Activated naive CD4-positive, alpha-beta T cell treated with anti-CD3 and anti-CD28 coated beads, Interleukin-2, amount 10 ng/mL, durations not matched to agents 7 days and 5 days (primary cell): ENCODE data around the gene LYSMD4.
A peak's percentile ranks its signal among the peaks of the same experiment; 100 is the strongest.
"Not testable (repeated sequence)": the region's sequence is repeated elsewhere in the genome, so short reads cannot be mapped to it uniquely, and the experiment has no call there.

ENCODE experiments used
- CTCF ChIA-PET: fragments of 350-600 bp; sonication (Branson Sonifier 250); formaldehyde crosslinking; loops from one replicate; lab custom pipeline; 2021; ENCODE audit warnings: antibody characterized with exemption; lab: Charles Lee
- DNase-seq: peaks from one replicate; pipeline ENCODE4 v3.0.0-alpha.2; 2020
- H3K27ac Mint-ChIP-seq: one replicate; pipeline ENCODE4 v1.8.0; 2021; ENCODE audit warnings: mild to moderate bottlenecking, moderate library complexity, mixed read lengths
- H3K27me3 Mint-ChIP-seq: one replicate; pipeline ENCODE4 v1.8.0; 2021; ENCODE audit warnings: mild to moderate bottlenecking, mixed read lengths
- H3K36me3 Mint-ChIP-seq: one replicate; pipeline ENCODE4 v1.8.0; 2021; ENCODE audit warnings: mixed read lengths
- H3K4me1 Mint-ChIP-seq: one replicate; pipeline ENCODE4 v1.8.0; 2021; ENCODE audit warnings: mixed read lengths
- H3K4me3 Mint-ChIP-seq: one replicate; pipeline ENCODE4 v1.8.0; 2021; ENCODE audit warnings: mild to moderate bottlenecking, moderate library complexity, mixed read lengths
- H3K9me3 Mint-ChIP-seq: one replicate; pipeline ENCODE4 v1.8.0; 2021; ENCODE audit warnings: mixed read lengths

The LYSMD4 gene

GRCh38 chr15:99738021-99738847 is 5.0 kb upstream of the LYSMD4 start:
- H3K36me3 Mint-ChIP-seq, result peaks cover 3% of the 10 kb centered on the region
- no peak overlapping the region for H3K27ac Mint-ChIP-seq
- no peak overlapping the region for H3K4me3 Mint-ChIP-seq
- DNase-seq, result no peak
- peaks cover 4% of the 10 kb centered on the region for H3K27me3 Mint-ChIP-seq
- no peaks in the 10 kb centered on the region for H3K9me3 Mint-ChIP-seq
- peaks cover 23% of the 10 kb centered on the region for H3K4me1 Mint-ChIP-seq
- CTCF ChIA-PET, result no interaction called here

GRCh38 chr15:99736702-99737101 is 3.5 kb upstream of the LYSMD4 start:
- CTCF ChIA-PET, result interaction anchor here (1.5 kb wide), 1 partner anchor 19 kb away, joined by 5 read pairs; no protein-coding TSS in a partner anchor
- peaks cover 32% of the 10 kb centered on the region for H3K4me1 Mint-ChIP-seq
- peaks cover 3% of the 10 kb centered on the region for H3K36me3 Mint-ChIP-seq
- no peak overlapping the region for H3K27ac Mint-ChIP-seq
- no peaks in the 10 kb centered on the region for H3K27me3 Mint-ChIP-seq
- no peak overlapping the region for H3K4me3 Mint-ChIP-seq
- DNase-seq, result no peak
- H3K9me3 Mint-ChIP-seq, result no peaks in the 10 kb centered on the region

GRCh38 chr15:99735868-99736267 is 2.6 kb upstream of the LYSMD4 start:
- Mint-ChIP-seq H3K4me3 (no peak overlapping the region), H3K27me3 (no peaks in the 10 kb centered on the region), H3K27ac (no peak overlapping the region), H3K36me3 (peaks cover 6% of the 10 kb centered on the region), H3K9me3 (no peaks in the 10 kb centered on the region), H3K4me1 (peaks cover 38% of the 10 kb centered on the region)
- DNase-seq, result no peak
- CTCF ChIA-PET, result interaction anchor here (1.5 to 2.0 kb wide), 2 partner anchors 20 to 464 kb away, joined by 5 to 8 read pairs; no protein-coding TSS in a partner anchor

- H3K4me3 Mint-ChIP-seq, result no peak overlapping the region
- peaks cover 42% of the 10 kb centered on the region for H3K4me1 Mint-ChIP-seq
- no peaks in the 10 kb centered on the region for H3K27me3 Mint-ChIP-seq
- CTCF ChIA-PET, result interaction anchor here (1.6 to 2.1 kb wide), 5 partner anchors 19 to 462 kb away, joined by 4 to 12 read pairs (median 8); no protein-coding TSS in a partner anchor
- H3K36me3 Mint-ChIP-seq, result peaks cover 13% of the 10 kb centered on the region
- no peak for DNase-seq
- peak overlapping the region; percentile 70 for H3K27ac Mint-ChIP-seq
- no peaks in the 10 kb centered on the region for H3K9me3 Mint-ChIP-seq
Measured at GRCh38 chr15:99734575-99734974, 1.3 kb upstream of the LYSMD4 start.

- DNase-seq, H3K27me3 Mint-ChIP-seq, H3K9me3 Mint-ChIP-seq: not testable (repeated sequence)
- Mint-ChIP-seq H3K4me1 (peaks cover 42% of the 10 kb centered on the region), H3K36me3 (peaks cover 17% of the 10 kb centered on the region), H3K4me3 (peak overlapping the region; percentile 73), H3K27ac (peak overlapping the region; percentile 96)
- CTCF ChIA-PET, result interaction anchor here (1.6 to 2.1 kb wide), 5 partner anchors 20 to 462 kb away, joined by 4 to 12 read pairs (median 8); no protein-coding TSS in a partner anchor
Measured at GRCh38 chr15:99734040-99734291, 729 bp upstream of the LYSMD4 start.

- DNase-seq, result no peak
- Mint-ChIP-seq H3K4me3 (peak overlapping the region; percentile 83), H3K4me1 (peaks cover 42% of the 10 kb centered on the region), H3K27ac (peak overlapping the region; percentile 82), H3K9me3 (no peaks in the 10 kb centered on the region), H3K27me3 (no peaks in the 10 kb centered on the region), H3K36me3 (peaks cover 17% of the 10 kb centered on the region)
- CTCF ChIA-PET, result interaction anchor here (1.3 to 4.5 kb wide), 6 partner anchors 21 to 461 kb away, joined by 3 to 22 read pairs (median 10); no protein-coding TSS in a partner anchor
Measured at GRCh38 chr15:99732751-99733267, 428 bp downstream of the LYSMD4 start.

- Mint-ChIP-seq H3K36me3 (peaks cover 20% of the 10 kb centered on the region), H3K4me1 (peaks cover 36% of the 10 kb centered on the region), H3K27ac (peak overlapping the region; percentile 82), H3K27me3 (no peaks in the 10 kb centered on the region), H3K4me3 (peak overlapping the region; percentile 83), H3K9me3 (no peaks in the 10 kb centered on the region)
- CTCF ChIA-PET, result interaction anchor here (1.3 to 4.5 kb wide), 3 partner anchors 25 to 460 kb away, joined by 3 to 22 read pairs (median 10); no protein-coding TSS in a partner anchor
- no peak for DNase-seq
Measured at GRCh38 chr15:99732124-99732750, 1.0 kb downstream of the LYSMD4 start.

GRCh38 chr15:99731336-99732123 is 1.7 kb downstream of the LYSMD4 start:
- H3K4me3 Mint-ChIP-seq, result peak overlapping the region; percentile 83
- no peak overlapping the region for H3K27ac Mint-ChIP-seq
- CTCF ChIA-PET, result interaction anchor here (1.3 to 4.5 kb wide), 2 partner anchors 25 to 27 kb away, joined by 3 to 22 read pairs; no protein-coding TSS in a partner anchor
- peaks cover 33% of the 10 kb centered on the region for H3K4me1 Mint-ChIP-seq
- DNase-seq, result no peak
- no peaks in the 10 kb centered on the region for H3K9me3 Mint-ChIP-seq
- H3K36me3 Mint-ChIP-seq, result peaks cover 20% of the 10 kb centered on the region
- no peaks in the 10 kb centered on the region for H3K27me3 Mint-ChIP-seq

- Mint-ChIP-seq H3K27ac (no peak overlapping the region), H3K36me3 (peaks cover 22% of the 10 kb centered on the region), H3K4me3 (no peak overlapping the region), H3K27me3 (no peaks in the 10 kb centered on the region), H3K9me3 (no peaks in the 10 kb centered on the region), H3K4me1 (peaks cover 31% of the 10 kb centered on the region)
- CTCF ChIA-PET, result interaction anchor here (0.6 to 4.5 kb wide), 4 partner anchors 12 to 457 kb away, joined by 3 to 22 read pairs (median 4); no protein-coding TSS in a partner anchor
- peak; percentile 52 for DNase-seq
Measured at GRCh38 chr15:99729920-99730319, 3.3 kb downstream of the LYSMD4 start.

- CTCF ChIA-PET, result interaction anchor here (0.6 to 4.5 kb wide), 4 partner anchors 12 to 514 kb away, joined by 3 to 22 read pairs (median 4); no protein-coding TSS in a partner anchor
- Mint-ChIP-seq H3K36me3 (peaks cover 22% of the 10 kb centered on the region), H3K27me3 (no peaks in the 10 kb centered on the region), H3K9me3 (no peaks in the 10 kb centered on the region), H3K4me1 (peaks cover 25% of the 10 kb centered on the region), H3K27ac (no peak overlapping the region), H3K4me3 (no peak overlapping the region)
- DNase-seq, result no peak
Measured at GRCh38 chr15:99729327-99729726, 3.9 kb downstream of the LYSMD4 start.

GRCh38 chr15:99728916-99729315 is 4.3 kb downstream of the LYSMD4 start:
- no peak for DNase-seq
- no peaks in the 10 kb centered on the region for H3K27me3 Mint-ChIP-seq
- no peaks in the 10 kb centered on the region for H3K9me3 Mint-ChIP-seq
- H3K27ac Mint-ChIP-seq, result no peak overlapping the region
- no peak overlapping the region for H3K4me3 Mint-ChIP-seq
- H3K36me3 Mint-ChIP-seq, result peaks cover 22% of the 10 kb centered on the region
- peaks cover 23% of the 10 kb centered on the region for H3K4me1 Mint-ChIP-seq
- CTCF ChIA-PET, result interaction anchor here (0.6 to 4.5 kb wide), 4 partner anchors 13 to 514 kb away, joined by 3 to 22 read pairs (median 4); no protein-coding TSS in a partner anchor

- H3K27me3 Mint-ChIP-seq, result no peaks in the 10 kb centered on the region
- DNase-seq, result no peak
- no peak overlapping the region for H3K4me3 Mint-ChIP-seq
- H3K9me3 Mint-ChIP-seq, result no peaks in the 10 kb centered on the region
- CTCF ChIA-PET, result no interaction called here
- H3K36me3 Mint-ChIP-seq, result peaks cover 19% of the 10 kb centered on the region
- no peak overlapping the region for H3K27ac Mint-ChIP-seq
- peaks cover 19% of the 10 kb centered on the region for H3K4me1 Mint-ChIP-seq
Measured at GRCh38 chr15:99727733-99728132, 5.5 kb downstream of the LYSMD4 start.

- no peak overlapping the region for H3K27ac Mint-ChIP-seq
- H3K27me3 Mint-ChIP-seq, result no peaks in the 10 kb centered on the region
- DNase-seq, result no peak
- no peak overlapping the region for H3K4me3 Mint-ChIP-seq
- CTCF ChIA-PET, result no interaction called here
- no peaks in the 10 kb centered on the region for H3K9me3 Mint-ChIP-seq
- H3K36me3 Mint-ChIP-seq, result peaks cover 19% of the 10 kb centered on the region
- peaks cover 17% of the 10 kb centered on the region for H3K4me1 Mint-ChIP-seq
Measured at GRCh38 chr15:99727330-99727729, 5.9 kb downstream of the LYSMD4 start.
